OCI-LY3 (cell line): ENCODE data around the gene KLRC1.

Source experiments
- H2AFZ ChIP-seq: fragments of 200-600, 300-600 bp; shearing (Covaris generic); 2 replicates; pipeline ENCODE4 v1.6.0; 2014; ENCODE audit warnings: antibody characterized with exemption, low read depth, low read length
- H3K27ac ChIP-seq: fragments of 200-600, 300-600 bp; sonication (generic); 2 replicates; pipeline ENCODE4 v1.5.1; 2014; ENCODE audit warnings: mild to moderate bottlenecking, low read length, moderate library complexity, mixed read lengths
- H3K27me3 ChIP-seq: fragments of 200-600, 300-600 bp; sonication (generic); 2 replicates; pipeline ENCODE4 v1.6.1; 2014; ENCODE audit warnings: low read depth, low read length, mixed read lengths
- H3K36me3 ChIP-seq: fragments of 200-600, 300-600 bp; sonication (generic); replicated peaks from 2 replicates; pipeline ENCODE3; 2014; ENCODE audit warnings: low read depth, low read length, mixed read lengths
- H3K4me1 ChIP-seq: fragments of 300-600, 200-600 bp; sonication (generic); 2 replicates; pipeline ENCODE4 v1.6.1; 2014; ENCODE audit warnings: low read length, mixed read lengths
- H3K4me2 ChIP-seq: fragments of 200-600, 300-600 bp; sonication (generic); 2 replicates; pipeline ENCODE4 v1.6.1; 2014; ENCODE audit warnings: low read length, mixed read lengths
- H3K4me3 ChIP-seq: fragments of 300-600, 200-600 bp; sonication (generic); 2 replicates; pipeline ENCODE4 v1.5.1; 2014; ENCODE audit warnings: antibody characterized with exemption, mild to moderate bottlenecking, low read length, moderate library complexity
- H3K79me2 ChIP-seq: fragments of 300-600, 200-600 bp; shearing (Covaris generic); 2 replicates; pipeline ENCODE4 v1.6.1; 2014; ENCODE audit warnings: mild to moderate bottlenecking, low read length, mixed read lengths
- H3K9ac ChIP-seq: fragments of 300-600, 200-600 bp; shearing (Covaris generic); 2 replicates; pipeline ENCODE4 v1.6.0; 2014; ENCODE audit warnings: mild to moderate bottlenecking, low read length, moderate library complexity
- H3K9me3 ChIP-seq: fragments of 200-600, 300-600 bp; shearing (Covaris generic); 2 replicates; pipeline ENCODE4 v1.6.1; 2014; ENCODE audit warnings: low read length, mixed read lengths; ENCODE audit not compliant: insufficient read depth
- H4K20me1 ChIP-seq: fragments of 200-600, 300-600 bp; sonication (generic); 2 replicates; pipeline ENCODE4 v1.6.1; 2016; ENCODE audit warnings: low read length, mixed read lengths; ENCODE audit not compliant: insufficient read depth
- EZH2phosphoT487 ChIP-seq: fragments of 200-600 bp; shearing (Covaris generic); IDR thresholded peaks from 2 replicates; pipeline ENCODE4 v1.6.1; 2018; ENCODE audit warnings: antibody characterized with exemption, mixed run types, low read depth
- TF ChIP-seq, protein P1 (sequence below): fragments of 200-600, 300-600 bp; sonication (generic); IDR thresholded peaks from 2 replicates; pipeline ENCODE4 v1.5.1; 2014; ENCODE audit warnings: antibody characterized with exemption, low read length, low read depth

Gene KLRC1

DNA sequence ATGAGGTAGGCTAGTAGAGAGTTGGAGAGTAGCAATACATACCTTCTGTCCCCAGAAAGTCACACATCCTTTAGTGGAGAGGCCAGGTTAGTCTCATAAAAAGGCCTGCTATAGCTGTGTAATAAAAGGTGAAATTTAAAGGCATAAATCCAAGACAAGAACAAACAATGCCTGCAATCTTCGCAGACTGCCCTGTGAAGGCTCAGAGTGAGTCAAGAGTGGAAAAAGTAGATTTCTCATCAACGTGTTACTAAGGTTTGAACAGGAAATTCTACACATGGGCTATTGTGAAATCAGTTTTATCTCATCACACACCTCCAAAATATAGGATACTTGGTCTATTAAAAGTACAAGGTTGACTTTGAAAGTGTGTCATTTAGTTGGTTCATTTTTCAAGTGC, at the start of gene KLRC1:
TSS of gene KLRC1 (minus strand) at position 222 of the 400 bp plus-strand sequence. CDS start 2,221 bp downstream, outside the sequence.
- no peaks in the 10 kb centered on the region for H3K27me3 ChIP-seq
- H2AFZ ChIP-seq = no peak within 1 kb of the TSS
- H3K36me3 ChIP-seq = peaks cover 9% of the 10 kb centered on the region

DNA sequence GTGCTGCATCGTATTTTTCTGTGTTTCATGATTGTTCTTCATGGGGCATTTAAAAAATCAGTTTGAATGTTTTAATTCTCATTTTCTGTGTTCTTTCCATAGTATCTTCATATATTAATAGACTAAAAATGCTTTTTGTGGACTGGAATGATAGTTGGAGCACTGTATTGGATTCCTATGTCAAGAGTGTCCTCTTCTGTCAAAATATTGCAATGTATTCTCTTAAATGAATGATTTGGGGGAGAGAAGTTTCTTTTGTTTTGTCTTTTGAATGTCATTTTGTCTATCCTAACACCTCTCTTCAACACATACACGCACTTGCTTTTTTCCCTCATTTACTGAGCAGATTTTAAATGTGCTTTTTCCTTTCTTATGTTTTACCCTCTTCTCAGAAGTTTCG, 47.9 kb upstream of the KLRC1 start:
- no peak overlapping the region for H3K9ac ChIP-seq
- H3K9me3 ChIP-seq = no peaks in the 10 kb centered on the region
- no peak overlapping the region for H2AFZ ChIP-seq
- H3K27me3 ChIP-seq = peaks cover 8% of the 10 kb centered on the region; the same call in 1 of the 2 replicates
- no peak for TF ChIP-seq EZH2phosphoT487
- TF ChIP-seq, protein P1, sequence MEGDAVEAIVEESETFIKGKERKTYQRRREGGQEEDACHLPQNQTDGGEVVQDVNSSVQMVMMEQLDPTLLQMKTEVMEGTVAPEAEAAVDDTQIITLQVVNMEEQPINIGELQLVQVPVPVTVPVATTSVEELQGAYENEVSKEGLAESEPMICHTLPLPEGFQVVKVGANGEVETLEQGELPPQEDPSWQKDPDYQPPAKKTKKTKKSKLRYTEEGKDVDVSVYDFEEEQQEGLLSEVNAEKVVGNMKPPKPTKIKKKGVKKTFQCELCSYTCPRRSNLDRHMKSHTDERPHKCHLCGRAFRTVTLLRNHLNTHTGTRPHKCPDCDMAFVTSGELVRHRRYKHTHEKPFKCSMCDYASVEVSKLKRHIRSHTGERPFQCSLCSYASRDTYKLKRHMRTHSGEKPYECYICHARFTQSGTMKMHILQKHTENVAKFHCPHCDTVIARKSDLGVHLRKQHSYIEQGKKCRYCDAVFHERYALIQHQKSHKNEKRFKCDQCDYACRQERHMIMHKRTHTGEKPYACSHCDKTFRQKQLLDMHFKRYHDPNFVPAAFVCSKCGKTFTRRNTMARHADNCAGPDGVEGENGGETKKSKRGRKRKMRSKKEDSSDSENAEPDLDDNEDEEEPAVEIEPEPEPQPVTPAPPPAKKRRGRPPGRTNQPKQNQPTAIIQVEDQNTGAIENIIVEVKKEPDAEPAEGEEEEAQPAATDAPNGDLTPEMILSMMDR = peak; percentile 26
- H3K36me3 ChIP-seq = no peaks in the 10 kb centered on the region
- H3K79me2 ChIP-seq = no peaks in the 10 kb centered on the region
- no peak overlapping the region for H3K4me3 ChIP-seq
- no peak overlapping the region for H3K4me2 ChIP-seq
- H3K27ac ChIP-seq = no peak overlapping the region
- no peaks in the 10 kb centered on the region for H4K20me1 ChIP-seq
- peaks cover 4% of the 10 kb centered on the region; the same call in 1 of the 2 replicates for H3K4me1 ChIP-seq

More for the DNA sequence above, at the start of gene KLRC1:
- H3K79me2 ChIP-seq = no peaks in the 10 kb centered on the region
- H3K4me3 ChIP-seq = no peak within 1 kb of the TSS
- H3K9me3 ChIP-seq = peaks cover 24% of the 10 kb centered on the region
- H3K9ac ChIP-seq = no peak within 1 kb of the TSS
- H4K20me1 ChIP-seq = no peaks in the 10 kb centered on the region
- TF ChIP-seq, protein P1 = no peak
- TF ChIP-seq EZH2phosphoT487 = no peak
- no peak within 1 kb of the TSS for H3K27ac ChIP-seq
- no peaks in the 10 kb centered on the region for H3K4me1 ChIP-seq
- H3K4me2 ChIP-seq = no peak within 1 kb of the TSS

- no peak overlapping the region for H3K4me2 ChIP-seq
- no peak overlapping the region for H3K9ac ChIP-seq
- H3K4me1 ChIP-seq = peaks cover 4% of the 10 kb centered on the region; the same call in 1 of the 2 replicates
- TF ChIP-seq, protein P1 = no peak
- TF ChIP-seq EZH2phosphoT487 = no peak
- no peaks in the 10 kb centered on the region for H3K79me2 ChIP-seq
- no peak overlapping the region for H3K27ac ChIP-seq
- no peak overlapping the region for H2AFZ ChIP-seq
- no peaks in the 10 kb centered on the region for H3K36me3 ChIP-seq
- H3K9me3 ChIP-seq = no peaks in the 10 kb centered on the region
- no peak overlapping the region for H3K4me3 ChIP-seq
- peaks cover 8% of the 10 kb centered on the region; the same call in 1 of the 2 replicates for H3K27me3 ChIP-seq
- no peaks in the 10 kb centered on the region for H4K20me1 ChIP-seq
These were observed 44.9 kb upstream of the KLRC1 start for GRCh38 chr12:10498042-10498441.

- no peaks in the 10 kb centered on the region for H3K79me2 ChIP-seq
- no peak overlapping the region for H2AFZ ChIP-seq
- H3K9ac ChIP-seq = no peak overlapping the region
- peaks cover 4% of the 10 kb centered on the region; the same call in 1 of the 2 replicates for H3K4me1 ChIP-seq
- H3K27me3 ChIP-seq = peaks cover 8% of the 10 kb centered on the region; the same call in 1 of the 2 replicates
- H3K27ac ChIP-seq = no peak overlapping the region
- no peak overlapping the region for H3K4me3 ChIP-seq
- H3K4me2 ChIP-seq = no peak overlapping the region
- TF ChIP-seq, protein P1 = no peak
- no peak for TF ChIP-seq EZH2phosphoT487
- H4K20me1 ChIP-seq = no peaks in the 10 kb centered on the region
- H3K36me3 ChIP-seq = no peaks in the 10 kb centered on the region
- no peaks in the 10 kb centered on the region for H3K9me3 ChIP-seq
These were observed 44.4 kb upstream of the KLRC1 start for GRCh38 chr12:10497602-10498001.
